ENCODE data around the gene OR1J2. TPM values are rescaled to one million over a fixed set of nuclear protein-coding genes. Genes with fewer than 3 reads are reported as not detected.

Gene OR1J2
- polyA plus RNA-seq (2011; rRNA removed) (0.64 TPM in 2 replicates), polyA minus RNA-seq (2011; rRNA and poly(A)+ RNA removed) (2.5 and 3.2 TPM in 2 replicates)

GRCh38 chr9:122510502-122510901 is at the start of gene OR1J2:
TSS of gene OR1J2 (plus strand) at chr9:122510802. CDS start at chr9:122510802, 0 bp downstream.
- no peaks in the 10 kb centered on the region; the same call in 1 of the 2 replicates for H3K27me3 ChIP-seq (ENCODE audit: control insufficient read depth, insufficient read depth, low read length)
- no peak for DNase-seq (ENCODE audit: low read depth)
- no peak within 1 kb of the TSS for H3K4me3 ChIP-seq (ENCODE audit: low read depth, low read length)
- no peak for TF ChIP-seq CTCF (IDR thresholded peaks at IDR 0.05; ENCODE audit: insufficient read depth, low read depth, low read length)
- CTCF ChIA-PET = no interaction called here
- POLR2A ChIA-PET = no interaction called here
- no peaks in the 10 kb centered on the region for H3K36me3 ChIP-seq (ENCODE audit: control insufficient read depth, insufficient read depth, low read length)

- CTCF ChIA-PET = interaction anchor here (0.7 to 5.4 kb wide), 15 partner anchors 11 to 886 kb away, joined by 3 to 110 read pairs (median 4); partner anchors contain the start of gene PDCL
- DNase-seq (ENCODE audit: low read depth) = no peak
- H3K36me3 ChIP-seq (ENCODE audit: control insufficient read depth, insufficient read depth, low read length) = no peaks in the 10 kb centered on the region
- H3K4me3 ChIP-seq (ENCODE audit: low read depth, low read length) = no peak overlapping the region
- 0 out of 2 replicates have a peak, but pooled peaks have one; percentile 12 for TF ChIP-seq CTCF (IDR thresholded peaks at IDR 0.05; ENCODE audit: insufficient read depth, low read depth, low read length)
- POLR2A ChIA-PET = interaction anchor here (0.6 kb wide), 1 partner anchor 476 kb away, joined by 3 read pairs; no protein-coding TSS in a partner anchor
- peaks cover 2% of the 10 kb centered on the region; the same call in 1 of the 2 replicates for H3K27me3 ChIP-seq (ENCODE audit: control insufficient read depth, insufficient read depth, low read length)
Measured at GRCh38 chr9:122463828-122464632, 46.6 kb upstream of the OR1J2 start.

- CTCF ChIA-PET = interaction anchor here (0.7 to 5.4 kb wide), 26 partner anchors 9 to 885 kb away, joined by 3 to 110 read pairs (median 4); partner anchors contain the start of gene PDCL
- peak overlapping the region; percentile 33 for H3K4me3 ChIP-seq (ENCODE audit: low read depth, low read length)
- H3K36me3 ChIP-seq (ENCODE audit: control insufficient read depth, insufficient read depth, low read length) = no peaks in the 10 kb centered on the region
- POLR2A ChIA-PET = interaction anchor here (0.6 kb wide), 1 partner anchor 476 kb away, joined by 3 read pairs; no protein-coding TSS in a partner anchor
- DNase-seq (ENCODE audit: low read depth) = peak; percentile 69
- peak; percentile 82 for TF ChIP-seq CTCF (IDR thresholded peaks at IDR 0.05; ENCODE audit: insufficient read depth, low read depth, low read length)
- no peaks in the 10 kb centered on the region for H3K27me3 ChIP-seq (ENCODE audit: control insufficient read depth, insufficient read depth, low read length)
Measured at GRCh38 chr9:122464633-122465567, 45.7 kb upstream of the OR1J2 start.

GRCh38 chr9:122466456-122466855 is 44.1 kb upstream of the OR1J2 start:
- Histone ChIP-seq H3K4me3 (ENCODE audit: low read depth, low read length) (no peak overlapping the region), H3K27me3 (ENCODE audit: control insufficient read depth, insufficient read depth, low read length) (no peaks in the 10 kb centered on the region), H3K36me3 (ENCODE audit: control insufficient read depth, insufficient read depth, low read length) (no peaks in the 10 kb centered on the region)
- ChIA-PET CTCF (interaction anchor here (1.2 to 5.4 kb wide), 5 partner anchors 100 to 883 kb away, joined by 3 to 110 read pairs (median 4); no protein-coding TSS in a partner anchor), POLR2A (no interaction called here)
- no peak for TF ChIP-seq CTCF (IDR thresholded peaks at IDR 0.05; ENCODE audit: insufficient read depth, low read depth, low read length)
- no peak for DNase-seq (ENCODE audit: low read depth)

Data from BJ (cell line).